Ovary (tissue), 3 donors: ENCODE data around the gene DUSP23.

Source experiments
- EP300 ChIP-seq: sonication (generic); formaldehyde crosslinking; IDR thresholded peaks from one replicate; pipeline ENCODE4 v1.6.1; 2017; ENCODE audit warnings: antibody characterized with exemption
- TF ChIP-seq, protein P1 (sequence below), 3 donors: fragments of 450-650 bp in 2 of 3; fragments of 200-600 bp in 1 of 3; IDR thresholded peaks; one replicate each; pipeline versions ENCODE4 v1.5.1 to v1.8.0; 2016 to 2022; ENCODE audit warnings: antibody characterized with exemption in 3 of 3, mild to moderate bottlenecking in 1 of 3
- donor health status: DM: no; HTN: no; CAD: no.

GRCh38 chr1:159763686-159764085 is 17.1 kb upstream of the DUSP23 start:
- TF ChIP-seq EP300: no peak
- TF ChIP-seq, protein P1, sequence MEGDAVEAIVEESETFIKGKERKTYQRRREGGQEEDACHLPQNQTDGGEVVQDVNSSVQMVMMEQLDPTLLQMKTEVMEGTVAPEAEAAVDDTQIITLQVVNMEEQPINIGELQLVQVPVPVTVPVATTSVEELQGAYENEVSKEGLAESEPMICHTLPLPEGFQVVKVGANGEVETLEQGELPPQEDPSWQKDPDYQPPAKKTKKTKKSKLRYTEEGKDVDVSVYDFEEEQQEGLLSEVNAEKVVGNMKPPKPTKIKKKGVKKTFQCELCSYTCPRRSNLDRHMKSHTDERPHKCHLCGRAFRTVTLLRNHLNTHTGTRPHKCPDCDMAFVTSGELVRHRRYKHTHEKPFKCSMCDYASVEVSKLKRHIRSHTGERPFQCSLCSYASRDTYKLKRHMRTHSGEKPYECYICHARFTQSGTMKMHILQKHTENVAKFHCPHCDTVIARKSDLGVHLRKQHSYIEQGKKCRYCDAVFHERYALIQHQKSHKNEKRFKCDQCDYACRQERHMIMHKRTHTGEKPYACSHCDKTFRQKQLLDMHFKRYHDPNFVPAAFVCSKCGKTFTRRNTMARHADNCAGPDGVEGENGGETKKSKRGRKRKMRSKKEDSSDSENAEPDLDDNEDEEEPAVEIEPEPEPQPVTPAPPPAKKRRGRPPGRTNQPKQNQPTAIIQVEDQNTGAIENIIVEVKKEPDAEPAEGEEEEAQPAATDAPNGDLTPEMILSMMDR (IDR thresholded peaks at IDR 0.05): no peak
